Mesothelial cell of epicardium (in vitro differentiated cells): ENCODE data around the gene GAS1. TPM values are rescaled to one million over a fixed set of nuclear protein-coding genes. Genes with fewer than 3 reads are reported as not detected.

Experiments
- DNase-seq, 2 experiments: peaks; one replicate each; pipeline ENCODE4 v3.0.0; 2021; ENCODE audit warnings: low spot score in 2 of 2; ENCODE audit not compliant: unreplicated experiment in 2 of 2
- H3K27ac Mint-ChIP-seq: 2 replicates; pipeline ENCODE4 v1.8.0; 2021; ENCODE audit warnings: mixed read lengths
- H3K27me3 Mint-ChIP-seq: 2 replicates; pipeline ENCODE4 v1.8.0; 2021; ENCODE audit warnings: low read depth, mixed read lengths
- H3K36me3 Mint-ChIP-seq: 2 replicates; pipeline ENCODE4 v1.8.0; 2021; ENCODE audit warnings: mixed read lengths
- H3K4me1 Mint-ChIP-seq: 2 replicates; pipeline ENCODE4 v1.8.0; 2021; ENCODE audit warnings: mixed read lengths
- H3K4me3 Mint-ChIP-seq: 2 replicates; pipeline ENCODE4 v1.8.0; 2021; ENCODE audit warnings: mild to moderate bottlenecking, moderate library complexity, mixed read lengths
- H3K9me3 Mint-ChIP-seq: 2 replicates; pipeline ENCODE4 v1.8.0; 2021; ENCODE audit warnings: mixed read lengths
- total RNA-seq: library from RNA; stranded (reverse); gene quantifications from 3 replicates; pipeline ENCODE4 v1.2.1, GENCODE V29; 2021
- TF ChIP-seq, protein P1 (sequence below): fragments of 200-600 bp; sonication (generic); IDR thresholded peaks from one replicate; pipeline ENCODE4 v1.5.0; 2021; ENCODE audit warnings: antibody characterized with exemption; ENCODE audit not compliant: unreplicated experiment

GAS1 gene
- total RNA-seq, 1 donor from 2014 or later, result 47.8 TPM

DNA sequence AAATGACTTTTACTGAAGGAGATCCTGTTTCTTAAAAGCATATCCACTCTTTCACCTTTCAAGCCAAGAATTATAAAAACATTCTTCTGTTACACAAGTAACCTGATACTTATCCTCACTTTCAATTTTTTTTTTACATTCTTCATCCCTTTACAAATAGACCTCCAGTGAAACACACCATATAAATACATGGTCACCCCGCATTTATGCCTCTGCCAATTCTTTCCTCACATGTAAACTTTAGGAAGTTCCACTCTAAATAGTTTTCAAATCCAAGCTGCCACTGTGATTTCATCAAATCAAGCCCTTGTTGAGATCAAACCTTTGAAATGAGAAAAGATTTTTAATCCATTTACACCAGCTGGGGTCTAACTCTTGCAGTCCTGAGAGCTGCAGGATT lies 40.0 kb downstream of the GAS1 start:
- H3K27me3 Mint-ChIP-seq, result peaks cover 3% of the 10 kb centered on the region
- peak overlapping the region; percentile 58 for H3K27ac Mint-ChIP-seq
- peaks cover 34% of the 10 kb centered on the region for H3K4me1 Mint-ChIP-seq

DNA sequence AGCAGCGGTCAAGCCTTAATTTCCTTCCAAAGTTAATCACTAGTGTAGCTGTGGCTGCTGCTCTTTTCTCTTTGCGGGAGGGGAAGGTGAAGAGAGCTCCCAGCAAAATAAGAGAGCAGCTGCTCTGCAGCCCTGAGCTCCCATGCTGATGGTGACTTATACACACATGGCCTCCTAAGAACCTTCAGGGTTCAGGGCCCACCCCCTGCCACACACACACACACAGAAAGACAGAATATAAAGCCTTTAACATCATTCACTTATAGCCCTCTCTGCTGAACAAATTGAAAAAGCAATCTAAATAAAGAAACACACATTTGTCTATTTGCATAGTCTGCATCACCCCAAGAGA lies 43.6 kb downstream of the GAS1 start:
- peak overlapping the region; percentile 69 for H3K4me3 Mint-ChIP-seq
- no peak overlapping the region for H3K27ac Mint-ChIP-seq
- no peaks in the 10 kb centered on the region for H3K36me3 Mint-ChIP-seq
- TF ChIP-seq, protein P1, sequence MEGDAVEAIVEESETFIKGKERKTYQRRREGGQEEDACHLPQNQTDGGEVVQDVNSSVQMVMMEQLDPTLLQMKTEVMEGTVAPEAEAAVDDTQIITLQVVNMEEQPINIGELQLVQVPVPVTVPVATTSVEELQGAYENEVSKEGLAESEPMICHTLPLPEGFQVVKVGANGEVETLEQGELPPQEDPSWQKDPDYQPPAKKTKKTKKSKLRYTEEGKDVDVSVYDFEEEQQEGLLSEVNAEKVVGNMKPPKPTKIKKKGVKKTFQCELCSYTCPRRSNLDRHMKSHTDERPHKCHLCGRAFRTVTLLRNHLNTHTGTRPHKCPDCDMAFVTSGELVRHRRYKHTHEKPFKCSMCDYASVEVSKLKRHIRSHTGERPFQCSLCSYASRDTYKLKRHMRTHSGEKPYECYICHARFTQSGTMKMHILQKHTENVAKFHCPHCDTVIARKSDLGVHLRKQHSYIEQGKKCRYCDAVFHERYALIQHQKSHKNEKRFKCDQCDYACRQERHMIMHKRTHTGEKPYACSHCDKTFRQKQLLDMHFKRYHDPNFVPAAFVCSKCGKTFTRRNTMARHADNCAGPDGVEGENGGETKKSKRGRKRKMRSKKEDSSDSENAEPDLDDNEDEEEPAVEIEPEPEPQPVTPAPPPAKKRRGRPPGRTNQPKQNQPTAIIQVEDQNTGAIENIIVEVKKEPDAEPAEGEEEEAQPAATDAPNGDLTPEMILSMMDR, result no peak
- DNase-seq, result no peak
- H3K27me3 Mint-ChIP-seq, result peaks cover 7% of the 10 kb centered on the region
- H3K4me1 Mint-ChIP-seq, result peaks cover 40% of the 10 kb centered on the region
- H3K9me3 Mint-ChIP-seq, result peaks cover 9% of the 10 kb centered on the region

More for the DNA sequence above, 40.0 kb downstream of the GAS1 start:
- no peak for DNase-seq
- Mint-ChIP-seq H3K4me3 (no peak overlapping the region), H3K36me3 (peaks cover 2% of the 10 kb centered on the region), H3K9me3 (peaks cover 30% of the 10 kb centered on the region)
- TF ChIP-seq, protein P1, result no peak

- Mint-ChIP-seq H3K4me1 (peaks cover 38% of the 10 kb centered on the region), H3K27ac (no peak overlapping the region), H3K9me3 (peaks cover 9% of the 10 kb centered on the region), H3K36me3 (no peaks in the 10 kb centered on the region), H3K27me3 (peaks cover 7% of the 10 kb centered on the region), H3K4me3 (peak overlapping the region; percentile 69)
- DNase-seq, result no peak
- TF ChIP-seq, protein P1, result no peak
These were observed 44.1 kb downstream of the GAS1 start for GRCh38 chr9:86902991-86903733.

DNA sequence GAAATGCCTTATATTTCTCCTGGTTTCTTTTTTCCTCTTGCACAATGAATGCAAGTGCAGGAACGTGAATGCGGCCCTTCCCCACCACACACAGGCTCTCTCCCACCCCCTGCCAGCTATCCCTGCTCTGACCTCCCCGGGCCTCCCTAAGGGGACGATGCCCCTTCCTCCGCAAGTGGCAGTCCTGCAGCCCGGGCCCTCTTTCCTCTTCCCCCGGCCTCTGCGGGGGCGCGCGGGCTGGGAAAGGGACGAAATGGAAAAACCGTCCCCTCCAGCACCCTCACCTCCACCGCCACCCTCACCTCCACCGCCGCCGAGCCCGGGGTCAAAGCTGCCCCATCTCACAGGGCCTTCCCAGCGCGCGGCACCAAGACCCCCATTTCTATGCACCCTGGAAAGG lies 44.7 kb downstream of the GAS1 start:
- Mint-ChIP-seq H3K4me3 (peak overlapping the region; percentile 69), H3K36me3 (no peaks in the 10 kb centered on the region), H3K27me3 (peaks cover 7% of the 10 kb centered on the region), H3K9me3 (peaks cover 9% of the 10 kb centered on the region), H3K27ac (no peak overlapping the region), H3K4me1 (peaks cover 34% of the 10 kb centered on the region)
- TF ChIP-seq, protein P1, result no peak
- no peak for DNase-seq

- Mint-ChIP-seq H3K9me3 (peaks cover 9% of the 10 kb centered on the region), H3K4me1 (peaks cover 30% of the 10 kb centered on the region), H3K27ac (peak overlapping the region; percentile 16), H3K27me3 (peaks cover 7% of the 10 kb centered on the region), H3K4me3 (peak overlapping the region; percentile 69), H3K36me3 (no peaks in the 10 kb centered on the region)
- TF ChIP-seq, protein P1, result no peak
- DNase-seq, result no peak
These were observed 45.1 kb downstream of the GAS1 start for GRCh38 chr9:86902176-86902575.
